Activated B cell treated with CpG ODN at 0.5 μM for 24 hours (primary cell): ENCODE data around the gene GGCX. TPM values are rescaled to one million over a fixed set of nuclear protein-coding genes. Genes with fewer than 3 reads are reported as not detected.

Experiments used
- ATAC-seq: fragments of 200-7000 bp; cut with Tn5 transposase; one replicate; pipeline ENCODE4 v1.10.0; 2021; ENCODE audit warnings: low read depth, mild to moderate bottlenecking, moderate library complexity
- CTCF ChIA-PET: fragments of 350-600 bp; sonication (Branson Sonifier 250); formaldehyde crosslinking; loops from one replicate; lab custom pipeline; 2021; ENCODE audit warnings: antibody characterized with exemption; lab: Charles Lee
- POLR2A ChIA-PET: fragments of 350-600 bp; sonication (Branson Sonifier 250); formaldehyde crosslinking; loops from one replicate; lab custom pipeline; 2021; ENCODE audit warnings: antibody characterized with exemption; lab: Charles Lee
- DNase-seq: peaks from one replicate; pipeline ENCODE4 v3.0.0; 2022
- H3K27ac Mint-ChIP-seq: one replicate; pipeline ENCODE4 v1.8.0; 2020; ENCODE audit warnings: mixed read lengths
- H3K27me3 Mint-ChIP-seq: one replicate; pipeline ENCODE4 v1.8.0; 2021; ENCODE audit warnings: mixed read lengths
- H3K36me3 Mint-ChIP-seq: one replicate; pipeline ENCODE4 v1.8.0; 2021; ENCODE audit warnings: low read depth, mixed read lengths
- H3K4me1 Mint-ChIP-seq: one replicate; pipeline ENCODE4 v1.8.0; 2021; ENCODE audit warnings: mixed read lengths
- H3K4me3 Mint-ChIP-seq: one replicate; pipeline ENCODE4 v1.8.0; 2020; ENCODE audit warnings: mild to moderate bottlenecking, mixed read lengths
- H3K9me3 Mint-ChIP-seq: one replicate; pipeline ENCODE4 v1.8.0; 2020; ENCODE audit warnings: mixed read lengths
- CTCF ChIP-seq: fragments of 200-600 bp; IDR thresholded peaks from one replicate; pipeline ENCODE4 v1.8.0; 2022; ENCODE audit warnings: antibody characterized with exemption, mild to moderate bottlenecking
- intact Hi-C: fragments of 100-400 bp; cut with micrococcal nuclease; formaldehyde crosslinking; loops from one replicate; pipeline ENCODE4 v1.15.1; 2024
- total RNA-seq: library from RNA; stranded (reverse); gene quantifications from 2 replicates; pipeline ENCODE4 v1.2.3, GENCODE V29; 2022

Gene GGCX
- total RNA-seq, 1 donor from 2014 or later, result 30.7 TPM

DNA sequence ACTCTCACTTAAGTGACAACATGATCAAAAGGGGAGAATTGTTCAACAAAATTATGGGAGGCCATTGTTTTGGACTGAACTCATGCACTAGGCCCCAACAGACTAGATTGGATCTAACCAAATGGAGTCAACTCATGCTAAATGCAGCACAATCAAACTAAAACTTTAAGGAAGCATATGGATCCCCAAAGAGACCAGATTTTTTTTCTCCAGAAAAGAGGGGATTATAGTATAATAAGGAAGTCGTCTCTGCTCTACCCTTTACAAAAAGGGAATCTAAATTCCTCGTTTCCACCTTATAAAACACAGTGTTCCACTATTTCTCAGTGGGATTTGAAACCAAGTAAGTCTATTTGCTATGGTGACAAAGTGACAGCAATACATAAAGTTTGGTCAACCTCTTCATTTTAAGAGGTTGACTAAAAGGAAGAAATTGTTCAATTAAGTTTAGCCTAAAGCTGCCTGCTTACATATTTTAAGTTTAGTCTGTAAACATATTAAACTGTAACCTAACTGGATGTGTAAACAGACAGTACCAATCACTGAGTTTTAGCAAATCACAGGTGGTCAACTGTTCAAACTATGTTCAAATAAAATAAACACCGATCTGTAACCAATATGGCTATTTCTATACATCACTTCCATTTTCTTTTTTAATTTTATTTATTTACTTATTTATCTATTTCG lies 63.2 kb downstream of the GGCX start:
- H3K4me1 Mint-ChIP-seq, result peaks cover 17% of the 10 kb centered on the region
- ChIA-PET CTCF (no interaction called here), POLR2A (no interaction called here)
- intact Hi-C loops, result no loop called here
- H3K27ac Mint-ChIP-seq, result no peak overlapping the region
- DNase-seq, result no peak
- H3K36me3 Mint-ChIP-seq, result no peaks in the 10 kb centered on the region
- H3K27me3 Mint-ChIP-seq, result no peaks in the 10 kb centered on the region
- no peak for TF ChIP-seq CTCF
- ATAC-seq, result no peak
- H3K4me3 Mint-ChIP-seq, result no peak overlapping the region
- H3K9me3 Mint-ChIP-seq, result no peaks in the 10 kb centered on the region

DNA sequence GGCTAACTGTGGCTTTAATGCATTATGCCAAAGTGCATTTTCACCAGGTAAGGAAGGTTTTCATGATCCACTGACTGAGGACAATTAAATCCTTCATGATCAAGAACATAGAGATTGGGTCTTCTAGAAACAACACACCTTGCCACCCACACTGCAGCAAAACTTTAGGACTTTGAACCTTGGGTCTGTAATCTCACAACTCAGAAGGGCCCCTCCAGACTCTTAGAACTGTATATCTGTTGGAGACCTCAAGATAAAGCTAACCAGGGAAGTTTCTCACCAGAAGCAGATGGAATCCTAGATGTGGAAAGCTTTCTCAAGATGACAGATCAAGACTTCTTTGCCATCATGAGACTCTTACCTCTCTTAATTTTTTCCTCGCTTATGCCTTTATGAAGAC lies 64.9 kb downstream of the GGCX start:
- intact Hi-C loops, result no loop called here
- no peak overlapping the region for H3K27ac Mint-ChIP-seq
- ATAC-seq (no peak), DNase-seq (no peak)
- no peaks in the 10 kb centered on the region for H3K27me3 Mint-ChIP-seq
- ChIA-PET CTCF (no interaction called here), POLR2A (no interaction called here)
- no peak overlapping the region for H3K4me3 Mint-ChIP-seq
- no peak for TF ChIP-seq CTCF
- H3K36me3 Mint-ChIP-seq, result no peaks in the 10 kb centered on the region
- H3K9me3 Mint-ChIP-seq, result no peaks in the 10 kb centered on the region
- peaks cover 17% of the 10 kb centered on the region for H3K4me1 Mint-ChIP-seq

Other genes starting within 250 kb of the GGCX start
- gene TGOLN2, start 233.5 kb downstream of the GGCX start, total RNA-seq, result 103 and 119 TPM in 2 replicates
- 16.9 and 17.1 TPM in 2 replicates for gene RETSAT, start 207.0 kb downstream of the GGCX start, total RNA-seq
- 19.2 and 25.4 TPM in 2 replicates for gene ELMOD3, start 206.7 kb downstream of the GGCX start, total RNA-seq
- 208 and 213 TPM in 2 replicates for gene CAPG, start 151.1 kb downstream of the GGCX start, total RNA-seq
- 0.83 and 1.6 TPM in 2 replicates for gene SH2D6, start 142.8 kb downstream of the GGCX start, total RNA-seq
- 228 and 265 TPM in 2 replicates for gene MAT2A, start 22.3 kb downstream of the GGCX start, total RNA-seq
- gene VAMP8, start 16.1 kb upstream of the GGCX start, total RNA-seq, result 128 and 145 TPM in 2 replicates
- 8.8 and 11.4 TPM in 2 replicates for gene VAMP5, start 22.9 kb upstream of the GGCX start, total RNA-seq
- gene RNF181, start 34.3 kb upstream of the GGCX start, total RNA-seq, result 104 and 108 TPM in 2 replicates
- 13.2 and 15.0 TPM in 2 replicates for gene TMEM150A, start 41.2 kb upstream of the GGCX start, total RNA-seq
- gene C2orf68, start 50.6 kb upstream of the GGCX start, total RNA-seq, result 49.7 and 61.5 TPM in 2 replicates
- 57.8 and 64.1 TPM in 2 replicates for gene USP39, start 54.7 kb upstream of the GGCX start, total RNA-seq
- 0.05 TPM in 1 of 2 replicates, not detected in the other for gene SFTPB, start 106.7 kb upstream of the GGCX start, total RNA-seq
- gene GNLY, start 132.9 kb upstream of the GGCX start, total RNA-seq, result 1.8 and 2.3 TPM in 2 replicates
- not detected in 2 replicates for gene ATOH8, start 192.5 kb upstream of the GGCX start, total RNA-seq